Renal pelvis (tissue), 12 donors: ENCODE measurements around the gene RAMP3. TPM values are rescaled to one million over a fixed set of nuclear protein-coding genes. Genes with fewer than 3 reads are reported as not detected.
"Not testable (repeated sequence)": the region's sequence is repeated elsewhere in the genome, so short reads cannot be mapped to it uniquely, and the experiment has no call there.

ENCODE experiments used
- DNase-seq: peaks from one replicate; pipeline ENCODE4 v3.0.0-alpha.2; 2013
- long read RNA-seq, 16 experiments: transcript quantifications; one replicate each; lab custom pipeline, GENCODE V29; 2026
- polyA plus RNA-seq, 3 donors: library from polyadenylated mRNA; unstranded; fragments of 120-200 nt; gene quantifications; one replicate each; pipeline ENCODE4 v1.2.1, GENCODE V29; 2013; ENCODE audit not compliant: insufficient read length in 3 of 3

The RAMP3 gene
- polyA plus RNA-seq: 10 to 100 TPM in 2 of 3 donors, 1 to 10 TPM in 1; 8.6 to 11.0 (median 10.7) TPM
- long read RNA-seq, donor 1, transcript RAMP3-201 (3 exons, 1,323 nt): major isoform, 9 of 9 reads
- long read RNA-seq, donor 1, partial matches to known transcripts: 0 of 9 reads
- long read RNA-seq, donor 1, other reads (novel, unspliced or antisense): 0 of 9 reads
- long read RNA-seq, donor 2, transcript RAMP3-201 (3 exons, 1,323 nt): major isoform, 8 of 8 reads
- long read RNA-seq, donor 2, partial matches to known transcripts: 0 of 8 reads
- long read RNA-seq, donor 2, other reads (novel, unspliced or antisense): 0 of 8 reads
- long read RNA-seq, donor 3, transcript RAMP3-201 (3 exons, 1,323 nt): major isoform, 12 of 20 reads
- long read RNA-seq, donor 3, partial matches to known transcripts: 8 of 20 reads
- long read RNA-seq, donor 3, other reads (novel, unspliced or antisense): 0 of 20 reads
- long read RNA-seq, donor 4, transcript RAMP3-201 (3 exons, 1,323 nt): major isoform, 10 of 19 reads
- long read RNA-seq, donor 4, partial matches to known transcripts: 9 of 19 reads
- long read RNA-seq, donor 4, other reads (novel, unspliced or antisense): 0 of 19 reads
- long read RNA-seq, donor 5, transcript RAMP3-201 (3 exons, 1,323 nt): major isoform, 8 of 8 reads
- long read RNA-seq, donor 5, partial matches to known transcripts: 0 of 8 reads
- long read RNA-seq, donor 5, other reads (novel, unspliced or antisense): 0 of 8 reads
- long read RNA-seq, donor 6, partial matches to known transcripts: 5 of 7 reads
- long read RNA-seq, donor 6, other reads (novel, unspliced or antisense): 0 of 7 reads
- long read RNA-seq, donor 7, transcript RAMP3-201 (3 exons, 1,323 nt): major isoform, 6 of 6 reads
- long read RNA-seq, donor 7, partial matches to known transcripts: 0 of 6 reads
- long read RNA-seq, donor 7, other reads (novel, unspliced or antisense): 0 of 6 reads
- long read RNA-seq, donor 8, partial matches to known transcripts: 0 of 2 reads
- long read RNA-seq, donor 8, other reads (novel, unspliced or antisense): 0 of 2 reads
- long read RNA-seq, donor 9, transcript RAMP3-201 (3 exons, 1,323 nt): major isoform, 15 of 29 reads
- long read RNA-seq, donor 9, partial matches to known transcripts: 14 of 29 reads
- long read RNA-seq, donor 9, other reads (novel, unspliced or antisense): 0 of 29 reads
- long read RNA-seq, donor 10, transcript RAMP3-201 (3 exons, 1,323 nt): major isoform, 8 of 8 reads
- long read RNA-seq, donor 10, partial matches to known transcripts: 0 of 8 reads
- long read RNA-seq, donor 10, other reads (novel, unspliced or antisense): 0 of 8 reads
- long read RNA-seq, donor 11, partial matches to known transcripts: 0 of 2 reads
- long read RNA-seq, donor 11, other reads (novel, unspliced or antisense): 0 of 2 reads
- long read RNA-seq, donor 12, transcript RAMP3-201 (3 exons, 1,323 nt): major isoform, 10 of 10 reads
- long read RNA-seq, donor 12, partial matches to known transcripts: 0 of 10 reads
- long read RNA-seq, donor 12, other reads (novel, unspliced or antisense): 0 of 10 reads
- long read RNA-seq, donor 13, partial matches to known transcripts: 5 of 6 reads
- long read RNA-seq, donor 13, other reads (novel, unspliced or antisense): 0 of 6 reads
- long read RNA-seq, donor 14, partial matches to known transcripts: 0 of 5 reads
- long read RNA-seq, donor 14, other reads (novel, unspliced or antisense): 0 of 5 reads
- long read RNA-seq, donor 15, transcript RAMP3-201 (3 exons, 1,323 nt): major isoform, 10 of 10 reads
- long read RNA-seq, donor 15, partial matches to known transcripts: 0 of 10 reads
- long read RNA-seq, donor 15, other reads (novel, unspliced or antisense): 0 of 10 reads
- long read RNA-seq, donor 16, transcript RAMP3-201 (3 exons, 1,323 nt): major isoform, 13 of 13 reads
- long read RNA-seq, donor 16, partial matches to known transcripts: 0 of 13 reads
- long read RNA-seq, donor 16, other reads (novel, unspliced or antisense): 0 of 13 reads

DNA sequence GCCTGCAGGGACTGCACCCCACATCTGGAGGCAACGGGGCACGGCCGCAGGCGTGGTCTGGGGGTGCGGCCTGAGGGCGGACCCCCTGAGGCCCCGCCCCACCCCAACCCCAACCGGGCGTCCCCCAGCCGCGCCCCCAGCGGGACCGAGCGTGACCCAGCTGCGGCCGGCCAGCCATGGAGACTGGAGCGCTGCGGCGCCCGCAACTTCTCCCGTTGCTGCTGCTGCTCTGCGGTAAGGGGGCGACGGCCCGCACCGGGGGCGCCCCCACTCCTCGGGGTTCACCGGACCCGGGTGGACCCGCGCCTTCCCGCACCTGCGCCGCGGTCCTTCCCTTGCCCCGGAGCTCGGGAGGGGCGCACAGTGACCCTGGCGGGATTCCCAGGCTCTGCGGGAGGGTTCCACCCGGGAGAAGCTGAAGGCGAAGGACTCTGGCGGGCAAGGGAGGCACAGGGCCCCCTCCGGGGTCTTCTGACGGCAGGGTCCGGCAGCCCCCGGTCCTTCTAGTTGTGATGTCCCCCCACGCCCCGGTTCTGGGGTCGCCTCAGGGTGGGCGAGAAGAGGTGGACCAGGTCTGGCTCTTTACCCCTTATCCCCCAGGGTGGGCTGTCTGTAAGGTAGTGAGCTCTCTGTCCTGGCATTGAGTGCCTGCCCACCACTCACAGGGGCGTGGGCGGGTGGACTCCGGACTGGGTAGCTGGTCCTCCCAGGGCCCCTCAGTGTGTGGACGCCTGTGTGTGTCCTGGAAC lies at the start of gene RAMP3:
Gene RAMP3, plus strand, starts transcription at position 139 of the 749 bp plus-strand sequence. Its CDS starts 38 bp downstream, at position 177.
- no peak for DNase-seq

DNA sequence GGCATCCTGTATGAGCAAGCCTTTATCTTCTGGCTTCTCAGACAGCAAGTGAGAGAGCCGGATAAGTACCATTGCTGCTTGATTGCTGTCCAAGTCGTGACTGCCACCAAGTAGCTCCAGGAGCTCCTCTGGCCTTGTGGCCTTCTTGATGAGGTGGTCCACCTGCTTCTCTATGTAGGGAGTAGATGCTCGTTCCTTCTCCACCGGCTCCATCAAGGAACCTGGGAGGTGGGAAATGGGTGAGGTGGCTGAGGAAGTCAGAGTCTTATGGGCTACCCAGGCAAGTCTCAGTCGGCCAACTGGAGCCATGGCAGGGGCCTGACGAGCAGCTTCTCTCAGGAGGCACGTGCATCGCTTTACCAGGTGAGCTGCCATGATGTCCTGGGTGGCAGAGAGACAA lies 48.7 kb upstream of the RAMP3 start:
- no peak for DNase-seq

- DNase-seq: peak; percentile 96
Measured at GRCh38 chr7:45111298-45112223, 46.0 kb upstream of the RAMP3 start, which contains the start of gene TBRG4. Gene TBRG4 (minus strand): TSS chr7:45111697. CDS start chr7:45109237, 2,460 bp downstream.

DNA sequence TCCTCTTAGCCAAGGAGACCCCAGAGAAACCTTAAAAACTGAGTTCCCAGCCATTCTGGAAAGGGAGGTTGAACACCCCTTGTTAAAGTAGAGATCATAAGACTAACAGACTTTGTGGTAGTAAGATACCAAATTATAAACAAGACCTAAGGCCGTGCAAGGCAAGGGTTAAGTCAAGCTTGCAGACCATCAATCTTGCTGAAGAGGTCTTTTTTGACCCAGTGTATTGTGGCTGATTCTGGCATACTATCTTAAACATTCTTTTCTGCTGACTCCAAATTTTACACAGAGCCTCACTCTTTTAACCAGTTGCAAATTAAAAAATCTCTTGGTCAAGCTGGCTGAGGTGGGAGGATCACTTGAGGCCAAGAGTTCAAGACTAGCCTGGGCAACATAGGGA lies 44.9 kb upstream of the RAMP3 start:
- no peak for DNase-seq

DNA sequence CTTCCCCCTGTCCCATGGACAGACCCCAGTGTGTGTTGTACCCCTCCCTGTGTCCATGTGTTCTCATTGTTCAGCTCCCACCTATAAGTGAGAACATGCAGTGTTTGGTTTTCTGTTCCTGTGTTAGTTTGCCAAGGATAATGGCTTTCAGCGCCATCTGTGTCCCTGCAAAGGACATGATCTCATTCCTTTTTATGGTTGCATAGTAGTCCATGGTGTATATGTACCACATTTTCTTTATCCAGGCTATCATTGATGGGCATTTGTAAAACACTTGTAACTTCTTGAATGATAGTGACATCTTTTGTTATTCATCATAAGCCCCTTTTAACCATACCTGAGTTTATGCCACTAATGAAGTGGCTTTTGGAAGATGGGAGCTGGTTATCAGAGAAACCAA lies 43.3 kb upstream of the RAMP3 start:
- not testable (repeated sequence) for DNase-seq

GRCh38 chr7:45114926-45115325 lies 42.7 kb upstream of the RAMP3 start:
- no peak for DNase-seq

DNA sequence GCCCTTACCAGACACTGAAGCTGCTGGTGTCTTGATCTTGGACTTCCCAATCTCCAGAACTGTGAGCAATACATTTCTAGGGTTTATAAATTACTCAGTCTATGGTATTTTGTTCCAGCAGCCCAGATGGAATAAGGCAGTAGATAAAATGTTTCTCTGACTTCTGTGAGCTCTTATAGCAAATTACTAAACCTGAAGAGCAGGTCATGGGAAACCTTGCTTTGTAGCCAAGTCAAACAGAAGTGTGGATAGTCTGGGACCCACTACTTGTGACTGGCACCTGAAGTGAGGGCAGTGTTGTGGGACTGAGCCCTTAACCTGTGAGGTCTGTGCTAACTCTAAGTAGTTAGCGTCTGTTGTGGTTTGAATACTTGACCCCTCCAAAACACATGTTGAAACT lies 41.5 kb upstream of the RAMP3 start:
- DNase-seq: no peak

DNA sequence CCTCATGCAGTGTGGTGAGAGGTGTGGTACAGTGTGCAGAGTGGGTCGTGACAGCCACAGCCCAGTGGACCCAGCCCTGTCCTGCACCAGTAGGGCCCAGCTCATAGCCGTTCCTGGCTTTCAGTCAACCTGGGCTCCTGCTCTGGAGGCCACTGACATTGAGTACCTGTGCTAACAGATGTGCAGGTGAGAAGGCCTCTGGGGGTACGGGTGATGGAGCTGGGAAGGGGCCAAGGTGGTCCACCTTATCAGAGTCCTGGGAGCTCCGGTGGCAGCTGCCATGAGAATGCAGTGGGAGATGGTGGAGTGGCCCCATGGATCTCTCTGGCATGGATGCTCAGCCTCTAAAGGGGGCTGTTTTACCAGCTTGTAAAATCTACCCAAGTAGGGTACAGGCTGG lies 40.0 kb upstream of the RAMP3 start:
- DNase-seq: no peak

DNA sequence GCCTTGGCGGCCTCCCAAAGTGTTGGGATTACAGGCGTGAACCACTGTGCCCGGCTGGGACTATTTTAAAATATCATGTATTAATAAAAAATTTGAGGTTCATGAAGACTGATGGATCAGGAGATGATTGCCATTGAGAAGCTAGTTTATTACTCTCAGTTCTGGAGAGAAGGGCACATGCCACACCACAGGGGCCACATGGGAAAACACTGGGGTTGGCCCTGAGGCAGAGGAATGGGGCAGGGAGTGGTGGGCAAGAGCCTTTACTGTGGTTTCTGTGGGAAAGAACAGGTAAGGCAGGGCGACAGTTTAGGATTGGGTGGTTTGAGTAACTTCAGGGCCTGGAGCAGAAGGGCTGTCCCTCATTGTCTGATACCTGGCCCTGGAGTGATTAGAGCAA lies 39.3 kb upstream of the RAMP3 start:
- no peak for DNase-seq

GRCh38 chr7:45118889-45119331 lies 38.7 kb upstream of the RAMP3 start:
- DNase-seq: peak; percentile 10

DNA sequence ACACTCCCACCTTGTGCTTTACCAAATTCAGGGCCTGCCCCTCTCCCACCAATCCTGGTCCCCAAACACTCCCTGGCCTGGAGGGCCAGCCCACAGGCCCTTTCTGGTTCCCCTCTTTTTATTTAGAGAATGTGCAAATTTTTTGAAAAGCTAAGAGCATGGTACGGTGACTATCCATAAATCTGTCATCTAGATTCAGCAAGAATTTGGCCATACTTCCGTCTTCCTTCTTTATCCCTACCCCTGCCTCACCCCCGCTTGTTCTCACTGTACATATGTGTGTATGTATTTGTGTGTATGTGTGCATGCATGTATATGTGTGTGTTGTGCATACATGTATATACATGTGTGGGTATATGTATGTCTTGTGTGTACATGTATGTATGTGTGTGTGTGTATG lies 38.0 kb upstream of the RAMP3 start:
- DNase-seq: no peak

DNA sequence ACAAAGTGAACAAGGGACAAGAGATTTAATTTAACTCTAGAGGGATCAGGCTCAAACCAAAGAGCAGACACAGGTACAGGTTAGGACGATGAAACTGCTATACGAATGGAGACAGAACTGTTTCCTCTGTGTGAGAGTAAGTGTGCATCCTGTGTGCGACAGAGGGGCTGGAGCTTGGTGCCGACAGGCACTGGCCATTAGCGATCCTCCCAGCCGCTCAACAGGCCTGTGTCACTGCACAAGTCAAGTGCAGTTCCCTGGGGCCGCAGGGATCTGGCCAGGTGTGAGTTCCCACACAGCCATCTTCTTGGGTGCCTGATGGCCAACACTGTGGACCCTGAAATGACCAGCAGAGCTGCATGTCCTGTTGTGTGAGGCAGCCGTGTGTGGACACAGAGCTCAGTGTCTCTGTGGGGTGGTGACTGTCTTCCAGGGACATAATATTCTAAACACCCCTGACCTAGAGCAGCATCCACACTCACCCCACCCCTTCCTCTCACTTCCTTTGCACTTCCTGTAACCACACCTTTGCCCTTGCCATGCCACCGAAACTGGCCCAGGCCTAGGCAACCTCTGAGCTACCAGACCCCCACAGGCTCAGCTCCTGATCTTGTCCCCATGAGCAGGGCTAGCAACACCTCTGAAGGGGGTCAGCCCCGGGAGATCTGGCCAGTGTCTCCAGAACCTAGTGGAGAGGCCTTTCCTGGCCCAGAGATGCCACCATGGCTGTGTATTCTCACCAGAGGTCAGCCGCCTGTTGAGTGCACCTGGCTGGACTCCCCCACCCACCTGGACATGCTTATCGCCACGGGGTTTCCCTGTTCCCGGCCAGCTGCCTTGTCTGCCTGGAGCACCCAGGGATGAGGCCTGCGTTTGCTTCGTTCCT lies 34.4 kb upstream of the RAMP3 start:
- no peak for DNase-seq

DNA sequence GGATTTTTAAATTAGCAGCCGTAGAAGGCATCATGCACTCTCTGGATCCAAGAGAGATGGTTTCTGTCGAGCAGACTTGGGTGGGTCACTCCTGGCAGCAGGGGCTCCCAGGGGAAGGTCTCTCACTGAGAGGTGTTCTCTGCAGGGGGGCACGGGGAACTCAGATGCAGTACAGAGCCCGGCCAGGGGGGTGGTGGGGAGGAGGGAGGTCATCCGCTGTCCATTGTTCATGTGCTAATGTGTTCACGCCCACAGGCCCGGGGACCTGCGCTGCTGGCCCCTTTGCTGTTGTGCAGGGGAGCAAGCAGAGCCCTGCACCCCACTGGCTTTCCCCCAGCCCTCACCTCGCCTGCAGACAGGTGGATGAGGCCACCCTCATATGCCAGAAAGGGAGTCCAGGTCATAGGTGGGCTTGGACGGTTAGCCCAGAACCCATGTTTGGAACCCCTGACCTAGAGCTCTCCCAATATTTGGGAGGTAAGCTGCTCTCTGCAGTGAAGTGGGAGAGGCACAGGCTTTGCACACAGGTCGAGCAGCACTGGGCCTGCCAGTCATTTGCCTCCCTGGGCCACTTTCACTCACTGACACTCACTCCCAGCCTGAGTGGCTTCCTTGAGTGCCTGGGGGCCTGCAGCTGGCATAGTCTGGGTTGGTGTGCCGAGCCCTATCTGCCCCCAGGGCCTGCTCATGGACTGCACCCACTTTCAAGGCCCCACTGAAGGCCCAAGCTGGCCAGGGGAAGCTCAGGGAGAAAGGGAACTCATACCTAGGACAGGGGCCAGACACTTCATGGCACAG lies 33.5 kb upstream of the RAMP3 start:
- no peak for DNase-seq

DNA sequence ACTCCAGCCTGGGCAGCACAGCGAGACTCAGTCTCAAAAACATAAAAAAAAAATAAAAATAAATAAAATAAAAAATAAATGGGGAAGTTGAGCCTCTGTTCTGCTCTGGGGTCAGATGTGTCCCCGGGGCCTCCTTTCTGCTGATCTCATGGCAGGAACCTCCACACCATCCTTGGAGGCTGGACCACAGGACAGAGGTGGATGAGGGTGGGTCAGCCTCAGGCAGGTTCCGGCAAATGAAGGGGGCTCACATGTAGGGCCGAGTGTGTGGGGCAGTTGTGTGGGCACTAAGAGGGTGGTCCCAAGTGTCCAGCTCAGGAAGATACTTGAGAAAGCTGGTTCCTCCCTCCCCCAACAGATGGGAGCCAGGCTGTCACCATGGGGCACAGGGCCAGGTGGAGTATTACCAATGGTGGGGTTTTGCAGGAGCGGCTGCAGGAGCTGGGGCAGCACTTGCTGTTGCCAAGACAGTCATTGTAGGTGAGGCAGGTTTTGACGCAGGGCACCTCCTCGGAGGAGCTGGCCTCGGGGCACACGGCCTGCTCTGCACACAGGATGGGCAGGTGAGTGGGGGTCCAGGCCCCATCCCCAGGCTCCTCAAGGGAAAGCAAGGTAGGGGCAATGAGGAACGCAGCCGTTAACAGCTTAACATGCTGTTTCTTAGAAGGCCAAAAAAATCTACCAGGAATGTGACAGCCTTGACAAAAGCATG lies 32.2 kb upstream of the RAMP3 start:
- no peak for DNase-seq

DNA sequence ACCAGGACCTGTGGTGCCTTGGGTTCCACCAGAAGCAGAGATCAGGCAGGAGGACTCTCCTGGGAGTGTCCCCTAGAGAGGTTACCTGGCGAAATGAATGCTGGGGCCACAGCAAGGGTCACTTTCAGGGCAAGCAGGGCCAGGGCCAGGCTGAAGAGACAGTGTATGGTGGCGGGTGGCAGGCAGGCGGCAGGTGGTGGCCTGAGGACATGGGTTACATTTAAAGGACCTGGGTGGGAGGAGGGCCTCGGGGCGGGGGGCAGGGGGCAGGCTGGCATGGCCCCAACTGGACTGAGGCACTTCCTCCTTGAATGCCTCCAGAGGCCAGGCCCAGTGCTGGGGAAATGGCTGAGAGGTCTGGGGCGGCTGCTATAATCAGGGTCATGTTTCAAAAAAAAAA lies 31.4 kb upstream of the RAMP3 start:
- DNase-seq: no peak

GRCh38 chr7:45126920-45127319 lies 30.7 kb upstream of the RAMP3 start:
- no peak for DNase-seq
